ENCODE measurements around the gene SMCO2.

GRCh38 chr12:27399074-27399473, 47.5 kb upstream of the SMCO2 start:
- TF ChIP-seq CTCF (IDR thresholded peaks at IDR 0.05; ENCODE audit: poor library complexity) (no peak), EZH2 (IDR thresholded peaks at IDR 0.05; ENCODE audit: borderline replicate concordance) (no peak), EZH2phosphoT487 (IDR thresholded peaks at IDR 0.05; ENCODE audit: low read depth, severe bottlenecking, unreplicated experiment) (no peak)
